GM12878 (cell line): ENCODE measurements around the gene PACS1. TPM values are rescaled to one million over a fixed set of nuclear protein-coding genes. Genes with fewer than 3 reads are reported as not detected.

Experiments
- ATAC-seq: fragments of 200-7000 bp; cut with Tn5 transposase; 3 replicates; pipeline ENCODE4 v1.9.1; 2020; ENCODE audit warnings: mild to moderate bottlenecking, moderate library complexity
- BruUV-seq: library from RNA; stranded (reverse); fragments of 400-500 nt; replicated peaks from 2 replicates; lab custom pipeline; 2021; lab: Mats Ljungman, UMichigan
- CTCF ChIA-PET: fragments of 300-600 bp; sonication (Branson Sonifier 250); formaldehyde crosslinking; extraction: SDS; loops from one replicate; lab custom pipeline; 2021; ENCODE audit warnings: inconsistent platforms; lab: Yijun Ruan, JAX
- POLR2A ChIA-PET: fragments of 350-600 bp; formaldehyde crosslinking; extraction: SDS; loops from one replicate; lab custom pipeline; 2021; ENCODE audit warnings: inconsistent platforms; lab: Charles Lee
- RAD21 ChIA-PET: fragments of 300-600 bp; sonication (Branson Sonifier 250); formaldehyde crosslinking; loops from one replicate; lab custom pipeline; 2023; ENCODE audit warnings: antibody characterized with exemption; ENCODE audit not compliant: unreplicated experiment; lab: Charles Lee
- SMC1A ChIA-PET: fragments of 300-600 bp; sonication (Branson Sonifier 250); formaldehyde crosslinking; loops from one replicate; lab custom pipeline; 2023; ENCODE audit not compliant: unreplicated experiment, uncharacterized antibody; lab: Charles Lee
- DNase-seq: peaks from one replicate; pipeline ENCODE4 v3.0.0-alpha.2; 2011; ENCODE audit warnings: low read depth, low spot score
- FAIRE-seq: peaks from 3 replicates; lab custom pipeline; 2011; peaks lifted over from hg19 to GRCh38; lab: Jason Lieb, UNC
- H2AFZ ChIP-seq: 2 replicates; pipeline ENCODE4 v1.6.0; 2011; ENCODE audit warnings: low read depth, low read length, control low read depth; ENCODE audit not compliant: control insufficient read depth
- H3K27ac ChIP-seq: 2 replicates; pipeline ENCODE4 v1.5.1; 2011; ENCODE audit warnings: control low read depth; ENCODE audit not compliant: control insufficient read depth, insufficient read depth
- H3K27me3 ChIP-seq, 2 experiments: replicated peaks in 1 of 2; 2 replicates each; pipeline versions ENCODE4 v1.6.0 to v1.6.1; 2011; ENCODE audit warnings: low read length in 1 of 2; ENCODE audit not compliant: control insufficient read depth in 2 of 2, insufficient read depth in 2 of 2
- H3K36me3 ChIP-seq, 2 experiments: 2 replicates each; pipeline ENCODE4 v1.5.1; 2011; ENCODE audit warnings: low read length in 1 of 2; ENCODE audit not compliant: control insufficient read depth in 2 of 2, insufficient read depth in 2 of 2
- H3K4me1 ChIP-seq: 2 replicates; pipeline ENCODE4 v1.6.1; 2011; ENCODE audit warnings: mild to moderate bottlenecking, low read length, moderate library complexity, mixed read lengths; ENCODE audit not compliant: control insufficient read depth, insufficient read depth
- H3K4me2 ChIP-seq: 2 replicates; pipeline ENCODE4 v1.6.0; 2011; ENCODE audit warnings: control low read depth; ENCODE audit not compliant: control insufficient read depth, insufficient read depth
- H3K4me3 ChIP-seq: fragments of 200-600 bp; sonication (generic); 2 replicates; pipeline ENCODE4 v1.5.1; 2016
- H3K79me2 ChIP-seq: 2 replicates; pipeline ENCODE4 v1.6.0; 2011; ENCODE audit warnings: low read length; ENCODE audit not compliant: control insufficient read depth, insufficient read depth
- H3K9ac ChIP-seq: 2 replicates; pipeline ENCODE4 v1.8.0; 2011; ENCODE audit warnings: low read length, control low read depth, mixed read lengths; ENCODE audit not compliant: control insufficient read depth, insufficient read depth
- H3K9me3 ChIP-seq: replicated peaks from 3 replicates; pipeline ENCODE4 v1.5.1; 2011; ENCODE audit warnings: mild to moderate bottlenecking, low read length; ENCODE audit not compliant: control insufficient read depth, insufficient read depth
- H4K20me1 ChIP-seq: 2 replicates; pipeline ENCODE4 v1.6.0; 2011; ENCODE audit not compliant: control insufficient read depth, insufficient read depth
- CBX5 ChIP-seq: sonication (generic); IDR thresholded peaks from 2 replicates; pipeline ENCODE4 v1.6.1; 2016; ENCODE audit warnings: low read depth, moderate library complexity, mild to moderate bottlenecking, inconsistent platforms
- JUNB ChIP-seq: IDR thresholded peaks from 2 replicates; pipeline ENCODE4 v1.6.1; 2016; ENCODE audit warnings: antibody characterized with exemption, mild to moderate bottlenecking
- KDM1A ChIP-seq: fragments of 200-600 bp; sonication (generic); IDR thresholded peaks from 2 replicates; pipeline ENCODE4 v1.6.1; 2016; ENCODE audit warnings: borderline replicate concordance
- NBN ChIP-seq: fragments of 450-650 bp; IDR thresholded peaks from 2 replicates; pipeline ENCODE4 v1.6.1; 2016
- NFIC ChIP-seq: IDR thresholded peaks from 2 replicates; pipeline ENCODE4 v1.6.1; 2012; ENCODE audit warnings: low read depth, mild to moderate bottlenecking, inconsistent platforms, low read length, moderate library complexity
- NFYA ChIP-seq: IDR thresholded peaks from 2 replicates; pipeline ENCODE4 v1.6.1; 2011; ENCODE audit warnings: low read depth, mild to moderate bottlenecking, low read length, improper control_type of control experiment, borderline replicate concordance
- NFYB ChIP-seq: IDR thresholded peaks from 2 replicates; pipeline ENCODE4 v1.6.1; 2011; ENCODE audit warnings: low read depth, mild to moderate bottlenecking, low read length, improper control_type of control experiment, moderate library complexity; ENCODE audit not compliant: insufficient read depth
- RCOR1 ChIP-seq: conservative IDR thresholded peaks from 2 replicates; pipeline ENCODE4 v1.6.1; 2012; ENCODE audit warnings: low read depth, low read length, improper control_type of control experiment
- WGBS: methylation state at CpG from one replicate; pipeline ENCODE4 v1.1.6; 2016; ENCODE audit warnings: low lambda C conversion rate; ENCODE audit not compliant: insufficient replicate concordance, insufficient coverage; ENCODE audit errors: missing lambda C conversion rate; 5-methylcytosine and 5-hydroxymethylcytosine counted together
- in situ Hi-C: fragments of 300-500 bp; cut with MboI; formaldehyde crosslinking; loops from 9 replicates; pipeline ENCODE4 v1.14.3; 2018; ENCODE audit warnings: mixed read lengths
- intact Hi-C: fragments of 100-400 bp; cut with micrococcal nuclease; formaldehyde crosslinking; loops from one replicate; pipeline ENCODE4 v1.14.2; 2022; ENCODE audit not compliant: unreplicated experiment
- polyA plus RNA-seq, 11 experiments: library from polyadenylated mRNA; depleted of rRNA in 4 of 11; unstranded in 6 of 11; stranded (reverse) in 5 of 11; fragments of >200 nt; fragmentation: Nextera tagmentation in 4 of 11; fragmentation: Illumina TruSeq in 1 of 11; extraction: Ambion mirVana in 4 of 11; extraction: Trizol in 1 of 11; gene quantifications; 1 replicate in 1 of 11; 2 replicates in 10 of 11; pipeline versions ENCODE4 v1.2.1 to v1.2.3, GENCODE V29; 2011 to 2016; ENCODE audit warnings: inconsistent platforms in 2 of 11, missing spikeins in 2 of 11, low read depth in 1 of 11
- total RNA-seq, 4 experiments: library from RNA; depleted of rRNA in 3 of 4; stranded (reverse); fragments of >200 nt in 3 of 4; fragmentation: Illumina TruSeq in 1 of 4; extraction: Trizol in 1 of 4; gene quantifications; 2 replicates each; pipeline versions ENCODE4 v1.2.1 to v1.2.3, GENCODE V29; 2013 to 2021
- TF ChIP-seq, protein P1 (sequence below): fragments of 450-650 bp; IDR thresholded peaks from 2 replicates; pipeline ENCODE4 v1.6.1; 2016; ENCODE audit warnings: mild to moderate bottlenecking

The PACS1 gene
- total and polyA plus RNA-seq, 10 of the 15 experiments (the other 5 are each of a cell fraction or from before 2014, with no cell fraction given) = 1.1 to 74.3 (median 17.9) TPM

- H3K79me2 ChIP-seq = peaks cover 10% of the 10 kb centered on the region
- ChIA-PET CTCF (no interaction called here), SMC1A (interaction anchor here (1.1 kb wide), 1 partner anchor 11 kb away, joined by 3 read pairs; no protein-coding TSS in a partner anchor), RAD21 (no interaction called here), POLR2A (no interaction called here)
- ATAC-seq (no peak), FAIRE-seq (no peak), DNase-seq (no peak)
- in situ Hi-C loops = no loop called here
- no peaks in the 10 kb centered on the region for H3K27me3 ChIP-seq
- no peak overlapping the region for H3K4me2 ChIP-seq
- intact Hi-C loops = no loop called here
- no peak overlapping the region for H3K4me3 ChIP-seq
- H4K20me1 ChIP-seq = no peaks in the 10 kb centered on the region
- no peak overlapping the region for H2AFZ ChIP-seq
- H3K36me3 ChIP-seq = peaks cover 0 to 3% of the 10 kb centered on the region in 2 experiments; a peak in 2 of 4 replicates
- no peak overlapping the region for H3K27ac ChIP-seq
- BruUV-seq = no TSS peak
- H3K4me1 ChIP-seq = peaks cover 43% of the 10 kb centered on the region
- H3K9me3 ChIP-seq = peaks cover 6% of the 10 kb centered on the region; the same call in 2 of the 3 replicates
- H3K9ac ChIP-seq = no peak overlapping the region
- no peak for TF ChIP-seq NFYA
- TF ChIP-seq NBN = no peak
Observed at GRCh38 chr11:66146074-66146473, 76.0 kb downstream of the PACS1 start.

GRCh38 chr11:66146940-66147339, 76.9 kb downstream of the PACS1 start:
- WGBS = 95% methylated on average over 5 of the region's 5 CpGs
- H3K4me2 ChIP-seq = no peak overlapping the region
- BruUV-seq = no TSS peak
- no peaks in the 10 kb centered on the region for H3K27me3 ChIP-seq
- peaks cover 48% of the 10 kb centered on the region for H3K4me1 ChIP-seq
- intact Hi-C loops (no loop called here), in situ Hi-C loops (no loop called here)
- CTCF ChIA-PET = interaction anchor here (0.6 to 0.9 kb wide), 2 partner anchors 17 to 30 kb away, joined by 3 read pairs; no protein-coding TSS in a partner anchor
- peak; percentile 88 for TF ChIP-seq CBX5
- no peak for TF ChIP-seq JUNB
- TF ChIP-seq RCOR1 = no peak
- TF ChIP-seq, protein P1, sequence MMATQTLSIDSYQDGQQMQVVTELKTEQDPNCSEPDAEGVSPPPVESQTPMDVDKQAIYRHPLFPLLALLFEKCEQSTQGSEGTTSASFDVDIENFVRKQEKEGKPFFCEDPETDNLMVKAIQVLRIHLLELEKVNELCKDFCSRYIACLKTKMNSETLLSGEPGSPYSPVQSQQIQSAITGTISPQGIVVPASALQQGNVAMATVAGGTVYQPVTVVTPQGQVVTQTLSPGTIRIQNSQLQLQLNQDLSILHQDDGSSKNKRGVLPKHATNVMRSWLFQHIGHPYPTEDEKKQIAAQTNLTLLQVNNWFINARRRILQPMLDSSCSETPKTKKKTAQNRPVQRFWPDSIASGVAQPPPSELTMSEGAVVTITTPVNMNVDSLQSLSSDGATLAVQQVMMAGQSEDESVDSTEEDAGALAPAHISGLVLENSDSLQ = no peak
- TF ChIP-seq NFYB = no peak
- TF ChIP-seq KDM1A = no peak
- no peak for TF ChIP-seq NFIC
- SMC1A ChIA-PET = interaction anchor here (1.1 to 4.2 kb wide), 3 partner anchors 10 to 75 kb away, joined by 3 to 17 read pairs (median 6); no protein-coding TSS in a partner anchor
- ATAC-seq = no peak
- POLR2A ChIA-PET = interaction anchor here (0.5 kb wide), 1 partner anchor 8 kb away, joined by 3 read pairs; no protein-coding TSS in a partner anchor
- FAIRE-seq = no peak
- RAD21 ChIA-PET = no interaction called here
- no peak overlapping the region for H3K9ac ChIP-seq
- H2AFZ ChIP-seq = no peak overlapping the region
- no peak for DNase-seq
- no peaks in the 10 kb centered on the region for H4K20me1 ChIP-seq
- peaks cover 6% of the 10 kb centered on the region; the same call in 2 of the 3 replicates for H3K9me3 ChIP-seq
- peaks cover 10% of the 10 kb centered on the region for H3K79me2 ChIP-seq
- no peak overlapping the region for H3K4me3 ChIP-seq
- peaks cover 0 to 6% of the 10 kb centered on the region in 2 experiments; a peak in 3 of 4 replicates for H3K36me3 ChIP-seq
- H3K27ac ChIP-seq = no peak overlapping the region
